NCI-H1417 treated with DMSO at 0.1 percent for 48 hours (cell line): ENCODE data around the gene GADL1.

Source experiments
- DNase-seq: peaks from one replicate; lab custom pipeline; 2025; lab: John Stamatoyannopoulos, UW

GADL1 gene

DNA sequence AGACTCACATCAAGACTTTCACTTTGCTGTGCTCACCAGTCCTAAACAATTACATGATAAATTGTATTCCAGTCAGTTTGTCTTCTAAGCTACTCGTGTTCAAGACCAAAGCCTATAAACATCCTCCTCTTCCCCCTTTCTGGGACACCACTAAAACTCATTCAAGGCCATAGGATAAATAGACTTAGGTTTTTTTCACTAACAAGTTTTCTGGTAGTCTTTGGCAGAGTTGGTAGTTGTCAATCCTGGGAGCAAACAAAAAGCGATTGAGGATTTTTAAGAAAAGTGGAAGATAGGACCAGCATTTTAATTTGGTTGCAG is 173.2 kb downstream of the GADL1 start:
- DNase-seq: no peak

DNA sequence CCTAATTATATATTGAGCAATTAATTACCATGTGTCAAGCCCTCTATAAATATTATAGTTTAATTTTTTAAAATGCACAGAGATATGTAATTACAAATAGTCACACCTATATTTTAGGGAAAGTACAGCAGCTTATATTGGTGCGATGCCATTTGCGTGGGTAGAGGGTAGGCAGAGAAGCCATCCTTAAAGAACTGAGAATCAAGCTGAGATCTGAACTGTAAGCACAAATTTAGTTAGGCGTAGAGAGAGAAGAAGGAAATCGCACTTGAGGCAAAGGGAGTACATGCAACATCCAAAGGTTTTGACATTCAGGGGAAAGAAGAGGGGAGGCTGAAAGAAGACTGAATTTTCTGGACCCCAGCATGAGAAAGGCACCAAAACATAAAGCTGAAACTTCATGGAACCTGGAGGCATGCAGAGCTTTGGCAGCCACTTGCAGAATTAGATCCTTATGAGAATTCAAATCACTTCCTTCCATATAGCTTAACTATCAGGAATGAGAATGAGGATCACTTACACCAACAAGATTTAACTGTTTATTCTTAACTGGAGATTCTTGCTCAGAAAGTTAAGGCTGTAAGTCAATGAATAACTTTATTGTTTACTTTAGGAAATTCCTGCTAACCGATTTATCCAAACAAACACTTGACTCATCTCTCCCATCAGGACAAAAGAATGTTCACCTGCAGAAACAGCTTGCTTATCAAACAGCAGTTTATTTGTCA is 173.7 kb downstream of the GADL1 start:
- DNase-seq: no peak

DNA sequence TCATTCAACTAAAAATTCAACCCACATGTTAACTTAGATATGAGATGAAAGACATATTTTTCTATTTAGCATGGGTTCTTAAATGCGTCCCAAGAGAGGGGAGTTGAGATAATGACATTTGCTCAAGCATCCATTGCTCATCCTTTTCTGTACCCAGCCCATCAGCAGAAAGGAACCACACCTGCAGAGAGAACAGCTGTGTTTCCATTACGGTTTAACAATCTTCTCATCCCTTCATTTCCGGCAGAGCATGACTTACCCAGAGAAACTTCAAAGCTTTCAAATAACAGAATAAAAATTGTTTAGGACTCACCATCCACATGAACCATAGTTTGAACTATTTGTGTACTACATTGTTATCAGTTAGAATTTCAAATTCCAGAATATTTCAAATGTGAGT is 174.9 kb downstream of the GADL1 start:
- DNase-seq: no peak

DNA sequence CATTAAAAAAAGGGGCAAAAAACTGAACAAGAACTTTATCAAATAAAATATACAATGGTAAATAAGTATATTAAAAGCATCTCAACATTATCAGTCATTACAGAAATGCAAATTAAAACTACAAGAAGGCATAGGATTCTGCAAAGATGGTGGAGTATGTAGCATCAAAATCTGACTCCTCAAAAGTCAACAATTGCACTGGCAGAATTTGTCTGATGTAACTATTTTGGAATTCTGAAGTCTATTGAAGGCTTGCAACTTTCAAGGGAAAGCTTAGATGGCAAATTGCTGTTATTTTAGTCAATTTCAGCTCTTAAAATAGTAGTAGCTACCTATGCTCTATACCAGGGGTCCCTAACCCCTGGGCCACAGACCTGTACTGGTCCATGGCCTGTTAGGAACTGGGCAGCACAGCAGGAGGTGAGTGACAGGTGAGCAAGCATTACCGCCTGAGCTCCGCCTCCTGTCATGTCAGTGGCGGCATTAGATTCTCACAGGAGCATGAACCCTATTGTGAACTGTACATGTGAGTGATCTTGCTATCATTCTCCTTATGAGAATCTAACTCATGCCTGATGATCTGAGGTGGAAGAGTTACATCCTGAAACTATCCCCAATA is 180.5 kb downstream of the GADL1 start:
- no peak for DNase-seq

DNA sequence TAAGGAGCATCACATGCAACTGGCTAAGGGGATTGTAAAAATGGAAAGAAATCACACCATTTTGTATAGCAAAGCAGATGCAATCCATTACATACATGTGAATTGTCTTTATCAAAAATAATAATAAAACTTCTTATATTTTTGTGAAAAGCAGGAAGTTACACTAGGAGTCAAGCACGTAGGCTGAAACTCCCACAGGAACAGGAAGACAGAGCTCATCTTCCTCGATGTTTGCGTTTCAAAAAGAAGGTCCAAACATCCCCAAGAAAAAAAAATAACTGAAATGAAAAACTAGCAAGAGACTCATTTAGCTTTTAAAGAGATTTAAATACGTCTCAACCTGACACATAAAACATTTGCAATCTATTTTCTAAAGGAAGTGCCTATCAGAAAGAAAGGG is 181.5 kb downstream of the GADL1 start:
- DNase-seq: no peak

DNA sequence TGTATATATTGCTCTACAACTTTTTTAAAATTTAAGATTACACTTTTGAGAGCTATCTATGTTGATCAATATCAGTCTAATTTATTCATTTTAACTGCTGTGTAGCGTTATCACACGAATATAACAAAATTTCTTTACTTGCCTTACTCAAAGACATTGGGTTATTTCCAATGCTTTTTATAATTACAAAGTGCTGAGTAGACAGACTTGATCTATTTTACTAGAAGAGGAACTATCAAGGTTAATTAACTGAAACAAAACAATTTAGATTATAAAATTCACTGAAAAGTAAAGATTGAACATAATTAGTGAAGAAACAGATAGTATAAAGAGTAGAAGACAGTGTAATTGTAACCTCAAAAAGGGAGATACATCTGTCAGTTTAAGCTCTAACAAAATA is 182.6 kb downstream of the GADL1 start:
- no peak for DNase-seq

DNA sequence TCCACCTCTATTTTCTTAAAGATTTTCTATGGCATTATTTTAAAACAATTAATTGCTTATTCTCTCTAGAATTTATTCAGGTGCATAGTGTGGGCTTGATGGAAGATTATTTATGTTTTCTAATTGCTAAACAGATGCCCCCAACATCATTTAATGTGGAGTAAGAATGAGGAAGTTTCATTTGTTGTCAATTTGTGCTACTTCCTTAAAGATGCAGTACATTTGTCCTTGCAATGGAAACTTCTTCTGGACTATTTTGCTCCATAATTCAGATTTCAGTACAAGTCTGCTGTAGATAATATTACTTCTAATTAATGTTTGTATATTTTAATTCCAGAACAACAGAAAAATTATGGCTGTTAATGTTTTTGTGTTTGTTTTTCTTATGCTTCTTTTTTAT is 183.3 kb downstream of the GADL1 start:
- DNase-seq: no peak

DNA sequence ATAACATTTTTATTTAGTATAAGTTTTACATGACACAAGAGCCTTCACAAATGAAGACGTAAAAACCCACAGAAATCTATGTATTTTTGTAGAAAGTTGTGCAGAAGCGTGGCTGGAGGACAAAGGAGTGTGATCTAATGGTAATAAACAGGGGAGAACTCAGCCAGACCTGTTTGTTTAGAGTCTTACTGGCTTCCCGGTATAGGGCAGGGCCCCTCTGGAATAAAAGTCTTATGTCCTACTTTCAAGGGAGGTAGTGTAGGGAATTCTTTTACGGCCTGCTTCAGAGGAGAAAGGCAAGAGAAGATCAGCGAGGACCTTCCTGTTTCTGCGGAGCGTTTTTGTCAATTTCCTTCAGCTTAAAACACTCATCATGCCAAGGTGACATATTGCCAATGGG is 184.4 kb downstream of the GADL1 start:
- no peak for DNase-seq

DNA sequence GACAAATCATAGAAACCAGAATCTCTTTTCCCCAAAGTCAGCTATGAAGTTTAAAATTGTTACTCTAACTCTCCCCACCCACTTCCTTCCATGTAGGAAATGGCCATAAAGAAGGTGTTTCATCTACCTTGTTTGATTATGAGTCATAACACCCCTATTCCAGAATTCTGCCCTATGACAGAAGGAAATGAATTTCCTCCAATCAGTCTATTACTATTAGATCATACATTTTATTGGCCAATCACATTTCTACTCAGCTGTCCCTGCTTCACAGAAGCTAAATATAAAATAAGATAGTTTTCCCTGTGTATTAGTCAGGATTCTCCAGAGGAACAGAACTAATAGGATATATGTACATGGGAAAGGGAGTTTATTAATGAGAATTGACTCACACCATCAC is 186.0 kb downstream of the GADL1 start:
- no peak for DNase-seq

DNA sequence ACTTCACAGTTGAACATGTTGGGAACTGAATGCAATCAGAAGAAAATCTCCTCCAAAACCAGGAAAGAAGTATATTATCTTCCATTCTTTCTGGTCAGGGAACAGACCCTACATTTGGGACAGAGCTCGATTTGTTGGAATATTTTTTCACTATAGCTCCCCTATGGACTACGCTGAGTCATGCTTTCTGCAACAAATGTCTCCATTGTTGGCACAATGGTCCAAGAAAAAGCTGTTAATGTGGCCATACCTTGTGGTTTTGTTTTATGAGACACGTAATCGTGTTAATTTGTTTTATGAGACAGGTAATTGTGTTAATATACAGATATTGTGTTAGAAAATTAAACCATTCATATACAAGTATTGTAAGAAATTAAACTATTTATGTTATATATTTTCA is 186.6 kb downstream of the GADL1 start:
- DNase-seq: no peak

DNA sequence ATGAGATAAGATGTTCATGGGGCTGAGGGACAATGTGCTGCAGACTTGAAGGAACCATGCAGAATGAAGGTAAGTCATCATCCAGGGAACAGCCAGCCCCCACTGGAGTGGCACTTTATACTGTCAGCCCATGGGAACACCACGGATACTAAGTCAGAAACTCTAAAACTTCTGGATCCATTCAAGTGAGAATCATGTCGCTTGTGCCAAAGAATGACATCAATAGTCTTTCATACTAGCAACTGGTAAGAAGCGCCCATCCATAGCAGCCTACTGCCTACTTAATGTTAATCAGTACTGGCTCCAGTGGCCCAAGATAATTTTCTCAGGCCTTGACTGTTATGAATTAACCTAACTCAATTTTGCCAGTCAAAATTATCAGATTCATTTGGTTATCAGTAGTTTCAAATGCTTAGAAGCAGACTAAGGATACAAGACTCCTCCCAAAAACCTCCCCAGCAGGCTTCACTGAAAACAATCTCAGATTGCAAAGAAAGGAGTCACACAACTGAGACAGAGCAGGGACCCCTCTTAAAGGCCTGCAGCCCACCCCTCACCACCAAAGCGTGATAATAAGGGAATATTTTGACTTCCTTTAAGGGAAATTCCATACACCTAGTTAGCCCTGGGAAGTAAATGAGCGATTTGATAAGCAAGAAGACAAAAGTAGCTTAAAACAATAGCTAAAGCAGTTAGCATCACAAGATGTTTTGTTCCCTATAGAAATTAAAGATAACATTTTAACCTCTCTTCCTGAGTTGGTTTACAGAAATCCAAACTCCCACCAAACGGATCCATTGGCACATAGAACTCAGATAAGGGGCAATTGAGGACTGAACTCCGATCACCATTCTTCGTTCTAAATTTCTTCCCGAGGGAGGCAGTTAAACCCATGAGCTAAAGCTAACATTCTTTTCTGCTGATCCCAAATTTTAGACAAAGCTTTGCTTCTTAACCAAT is 189.2 kb downstream of the GADL1 start:
- DNase-seq: no peak

DNA sequence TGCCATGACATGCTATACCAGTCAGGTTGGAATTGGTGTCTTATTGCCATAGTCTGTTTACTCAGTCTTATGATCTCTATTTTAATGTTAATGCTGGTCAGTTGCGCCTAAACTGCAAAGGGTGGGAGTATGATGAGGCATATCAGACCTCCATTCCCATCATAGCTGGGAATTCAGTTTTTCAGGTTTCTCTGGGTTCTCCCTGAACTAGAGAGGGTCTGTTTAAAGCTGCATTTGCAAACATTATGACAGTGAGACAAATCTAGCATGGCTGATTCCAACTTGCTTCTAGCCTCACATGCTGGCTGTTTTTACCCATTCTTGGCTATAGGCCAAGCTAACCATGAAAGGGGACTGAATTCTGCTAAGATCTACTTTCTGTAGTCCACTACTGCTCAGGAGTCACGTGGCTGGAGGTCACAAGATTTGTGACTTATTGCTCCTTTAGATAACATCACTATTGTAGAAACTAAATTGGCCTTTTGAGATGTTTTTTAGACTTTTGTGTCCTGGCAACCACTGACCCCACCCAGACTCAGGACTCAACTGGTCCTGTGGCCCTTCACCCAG is 191.5 kb downstream of the GADL1 start:
- DNase-seq: no peak

DNA sequence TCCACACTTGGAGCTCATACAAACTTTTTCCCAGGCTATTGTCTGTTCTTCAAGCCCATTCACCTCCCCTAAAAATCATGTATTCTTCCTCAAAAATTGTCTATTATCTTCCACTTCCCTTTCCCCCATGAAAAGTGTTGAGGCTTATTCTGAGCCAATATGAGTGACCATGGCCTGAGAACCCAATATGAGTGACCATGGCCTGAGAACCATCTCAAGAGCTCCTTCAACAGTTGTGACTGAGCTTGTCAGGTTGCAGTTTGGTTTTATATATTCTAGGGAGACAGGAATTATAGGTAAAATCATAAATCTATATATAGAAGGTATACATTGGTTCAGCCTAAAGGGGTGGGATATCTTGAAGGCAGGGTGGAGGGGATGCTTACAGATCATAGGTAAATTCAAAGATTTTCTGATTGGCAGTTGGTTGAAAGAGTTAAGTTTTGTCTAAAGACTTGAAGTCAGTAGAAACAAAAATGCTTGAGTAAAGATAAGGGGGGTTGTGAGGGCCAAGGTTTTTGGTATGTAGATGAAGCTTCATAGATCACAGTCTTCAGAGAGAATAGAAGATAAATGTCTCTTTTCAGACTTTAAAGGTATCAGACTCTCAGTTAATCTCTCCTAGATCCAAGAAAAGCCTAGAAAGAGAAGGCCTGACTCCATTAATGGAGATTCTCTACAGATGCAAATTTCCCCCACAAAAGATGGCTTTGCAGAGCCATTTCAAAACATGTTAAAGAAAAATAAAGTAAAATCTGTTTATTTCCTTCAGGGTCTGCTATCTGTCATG is 192.2 kb downstream of the GADL1 start:
- no peak for DNase-seq

DNA sequence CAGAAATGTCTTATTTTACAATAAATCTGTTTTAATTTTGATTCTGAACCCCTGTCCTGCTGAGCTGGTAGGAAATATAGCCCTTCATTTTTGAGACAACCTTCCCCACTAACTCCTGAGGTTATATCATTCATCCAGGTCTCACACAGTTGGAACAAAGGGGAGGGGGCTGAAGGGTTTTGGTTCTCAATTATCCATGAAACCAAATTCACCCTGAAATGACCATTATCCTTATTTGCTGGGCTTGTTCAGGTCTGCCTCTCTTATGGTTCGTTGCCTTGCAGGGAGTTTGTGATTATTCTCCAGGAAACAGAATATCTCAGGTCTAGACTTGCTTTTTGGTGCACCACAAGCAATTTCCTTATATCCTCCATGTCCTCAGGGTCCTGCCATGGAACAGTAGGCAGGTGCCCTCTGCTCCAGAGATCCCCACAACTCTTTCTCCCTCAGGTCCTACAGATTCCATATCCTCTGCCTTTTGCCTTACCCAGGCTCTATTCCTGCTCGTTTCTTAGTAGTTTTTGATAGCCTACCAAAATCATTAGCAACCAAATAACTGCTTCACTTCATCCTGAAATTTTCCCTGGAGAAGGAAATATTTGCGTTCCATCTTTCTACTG is 193.6 kb downstream of the GADL1 start:
- DNase-seq: no peak

DNA sequence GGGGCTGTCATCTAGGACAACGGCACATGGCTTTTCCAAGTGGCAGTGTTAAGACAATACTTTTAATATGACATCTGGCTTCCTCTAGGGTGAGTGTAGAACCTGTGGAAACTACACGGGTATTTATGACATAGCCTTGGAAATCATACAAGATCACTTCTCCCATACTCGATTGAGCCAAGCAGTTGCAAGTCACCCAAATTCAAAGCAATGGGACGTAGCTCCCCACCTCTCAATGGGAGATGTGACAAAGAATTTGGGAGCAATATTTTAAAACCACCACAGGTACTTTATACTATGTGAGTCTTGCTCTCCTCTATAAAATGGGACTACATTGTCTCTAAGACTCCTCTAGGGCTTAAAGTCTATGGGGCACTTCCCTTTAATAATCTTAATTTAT is 194.5 kb downstream of the GADL1 start:
- DNase-seq: no peak

DNA sequence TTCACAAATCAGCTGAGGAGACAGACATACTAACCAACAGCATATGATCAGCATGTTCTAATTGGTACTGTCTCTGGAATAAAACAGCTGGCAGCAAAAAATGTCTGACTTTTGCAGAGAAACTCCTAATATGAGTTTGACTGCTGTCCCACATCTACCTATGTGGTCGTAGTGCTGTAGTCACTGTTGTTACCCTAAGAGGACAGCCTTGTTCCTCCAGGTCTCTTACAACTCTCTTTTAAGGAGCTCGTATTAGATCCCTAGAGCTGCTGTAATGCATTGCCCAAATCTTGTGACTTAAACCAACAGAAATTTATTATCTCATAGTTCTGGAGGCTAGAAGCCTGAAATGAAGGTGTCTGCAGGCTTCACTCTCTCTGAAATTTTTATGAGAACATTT is 195.9 kb downstream of the GADL1 start:
- no peak for DNase-seq

DNA sequence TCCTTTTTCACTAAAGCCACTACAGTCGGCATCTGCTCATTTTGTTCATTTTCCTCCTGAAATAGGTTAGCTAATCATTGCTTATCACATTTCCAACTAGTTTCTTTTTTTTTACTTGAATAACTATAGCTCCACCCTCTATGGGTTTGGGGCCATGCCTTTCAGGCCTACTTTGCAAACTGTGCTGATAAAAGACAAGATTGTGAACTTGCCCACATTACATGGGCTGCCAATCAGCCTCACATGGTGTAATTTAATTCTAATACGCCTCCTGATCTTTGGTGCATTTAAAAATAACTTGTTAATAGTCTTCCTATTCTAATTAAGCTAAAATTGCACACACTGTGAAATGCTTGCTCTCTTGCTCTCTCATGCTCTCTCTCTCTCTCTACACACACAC is 197.6 kb downstream of the GADL1 start:
- DNase-seq: no peak

DNA sequence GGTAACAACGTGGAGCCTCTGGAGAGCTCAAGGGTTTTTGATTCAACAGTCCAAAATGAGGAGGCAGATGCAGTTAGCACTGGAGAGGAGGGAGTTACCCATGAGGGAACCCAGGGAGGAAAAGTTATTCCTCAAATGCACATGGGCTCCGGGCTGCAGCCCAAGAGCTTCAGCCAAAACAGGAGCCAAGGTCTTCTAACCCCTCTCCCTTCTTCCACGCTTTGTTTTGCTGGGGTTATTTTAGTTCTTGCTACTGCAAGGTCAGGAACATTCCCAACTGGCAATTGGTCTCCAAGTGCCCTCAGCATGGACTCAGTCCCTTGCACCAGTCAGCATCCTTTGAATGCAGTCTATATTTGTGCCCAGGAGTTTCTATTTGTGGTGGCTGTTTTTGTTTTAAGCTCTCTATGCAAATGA is 198.1 kb downstream of the GADL1 start:
- no peak for DNase-seq

DNA sequence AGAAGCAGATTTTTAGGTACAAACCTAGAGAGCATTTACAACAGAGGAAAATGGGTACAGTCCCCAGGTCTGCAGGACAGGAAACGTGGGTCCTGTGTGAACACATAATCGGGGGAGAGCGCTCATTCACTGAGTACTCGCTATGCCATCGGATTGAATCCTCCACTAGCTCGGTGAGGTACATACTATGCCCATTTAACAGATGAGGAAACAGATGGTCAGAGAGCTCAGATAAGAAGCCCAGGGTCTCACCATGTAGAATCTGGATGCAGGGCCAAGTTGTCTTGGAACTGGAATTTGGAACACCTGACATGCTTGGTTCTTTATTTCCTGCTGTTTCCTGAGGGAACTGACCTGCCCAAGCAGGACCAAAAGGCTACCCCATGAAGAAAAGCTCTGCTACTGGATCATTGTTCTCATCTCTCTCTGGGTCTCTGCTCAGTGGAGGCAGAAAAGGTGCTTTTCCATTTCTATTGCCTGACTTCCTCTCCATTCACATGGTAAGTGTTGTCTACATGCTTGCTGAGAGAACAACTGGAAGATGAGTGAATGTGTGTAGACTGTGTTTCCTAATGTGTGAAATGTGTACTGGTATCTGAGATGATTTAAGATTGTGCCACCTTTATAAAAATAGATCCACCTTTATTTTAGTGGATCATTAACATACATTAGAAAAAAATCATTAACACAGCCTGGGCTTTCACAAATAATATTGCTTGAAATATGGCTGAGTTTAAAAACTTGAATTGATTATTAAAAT is 199.0 kb downstream of the GADL1 start:
- DNase-seq: no peak

DNA sequence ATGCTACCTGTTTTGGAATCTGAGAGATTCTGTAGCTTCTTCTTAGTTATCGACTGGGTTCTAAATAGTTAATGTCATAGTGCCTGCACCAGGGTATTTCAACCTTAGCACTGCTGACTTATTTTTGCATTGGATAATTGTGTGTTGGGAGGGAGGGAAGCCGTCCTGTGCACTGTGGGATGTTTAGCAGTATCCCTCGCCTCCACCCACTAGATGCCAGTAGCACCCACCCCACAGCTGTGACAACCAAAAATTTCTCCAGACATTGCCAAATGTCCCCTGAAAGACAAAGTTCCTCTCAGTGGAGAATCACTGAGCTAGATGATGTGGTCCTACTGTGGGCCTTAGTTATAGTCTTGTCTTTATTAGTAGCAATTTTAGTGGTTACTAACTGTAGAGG is 199.8 kb downstream of the GADL1 start:
- no peak for DNase-seq

DNA sequence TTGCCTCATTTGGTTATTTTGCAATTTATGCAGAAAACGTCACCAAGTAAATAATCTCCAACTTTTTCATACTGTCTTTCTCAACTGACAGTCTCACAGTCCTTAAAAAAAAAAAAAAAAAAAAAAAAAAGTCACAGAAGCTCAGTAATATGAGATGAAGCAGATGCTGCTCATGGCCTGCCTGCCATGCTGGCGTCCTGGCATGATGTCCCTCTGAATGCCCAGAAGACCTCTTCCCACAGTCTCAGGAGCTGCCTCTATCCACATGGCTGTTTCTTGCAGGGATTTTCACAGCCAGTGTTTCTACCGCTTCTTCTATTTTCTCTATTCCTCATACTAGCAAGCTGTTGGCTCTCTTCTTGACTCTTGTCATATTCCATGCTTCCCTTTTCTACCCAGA is 200.3 kb downstream of the GADL1 start:
- DNase-seq: no peak
